ENCODE measurements around the gene PPBP. TPM values are rescaled to one million over a fixed set of nuclear protein-coding genes. Genes with fewer than 3 reads are reported as not detected.

The PPBP gene
- total RNA-seq, 1 donor from 2014 or later, result 3.4 TPM

DNA sequence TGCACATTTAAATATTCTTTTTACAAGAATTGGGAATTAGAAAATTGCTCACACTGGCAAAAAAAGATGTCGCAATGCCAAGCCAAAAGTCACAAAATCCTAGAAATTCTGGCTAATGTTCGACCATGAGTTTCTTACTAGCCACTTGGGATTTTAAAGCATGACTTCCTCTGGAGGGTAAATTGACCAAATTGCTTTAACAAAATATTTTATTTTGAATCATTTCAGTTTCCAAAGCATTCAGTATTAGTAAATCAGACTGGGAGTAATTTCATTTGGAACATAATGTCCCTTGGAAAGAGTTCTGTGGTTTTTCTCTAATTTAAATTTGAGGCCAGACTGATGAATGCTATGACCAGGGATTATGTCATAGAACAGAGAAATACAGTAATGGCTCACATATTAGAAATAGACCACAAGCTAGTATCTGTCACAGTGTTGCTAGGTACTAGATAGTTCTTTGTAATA, 18.1 kb upstream of the PPBP start:
- Histone ChIP-seq H3K27ac (no peak overlapping the region), H3K9me3 (no peaks in the 10 kb centered on the region), H3K36me3 (no peaks in the 10 kb centered on the region), H3K27me3 (no peaks in the 10 kb centered on the region), H3K4me1 (no peaks in the 10 kb centered on the region), H3K4me3 (no peak overlapping the region)
- DNase-seq (no peak), ATAC-seq (peak; percentile 50)
- intact Hi-C loops (cut with DNase I), result no loop called here
- TF ChIP-seq, protein P1, sequence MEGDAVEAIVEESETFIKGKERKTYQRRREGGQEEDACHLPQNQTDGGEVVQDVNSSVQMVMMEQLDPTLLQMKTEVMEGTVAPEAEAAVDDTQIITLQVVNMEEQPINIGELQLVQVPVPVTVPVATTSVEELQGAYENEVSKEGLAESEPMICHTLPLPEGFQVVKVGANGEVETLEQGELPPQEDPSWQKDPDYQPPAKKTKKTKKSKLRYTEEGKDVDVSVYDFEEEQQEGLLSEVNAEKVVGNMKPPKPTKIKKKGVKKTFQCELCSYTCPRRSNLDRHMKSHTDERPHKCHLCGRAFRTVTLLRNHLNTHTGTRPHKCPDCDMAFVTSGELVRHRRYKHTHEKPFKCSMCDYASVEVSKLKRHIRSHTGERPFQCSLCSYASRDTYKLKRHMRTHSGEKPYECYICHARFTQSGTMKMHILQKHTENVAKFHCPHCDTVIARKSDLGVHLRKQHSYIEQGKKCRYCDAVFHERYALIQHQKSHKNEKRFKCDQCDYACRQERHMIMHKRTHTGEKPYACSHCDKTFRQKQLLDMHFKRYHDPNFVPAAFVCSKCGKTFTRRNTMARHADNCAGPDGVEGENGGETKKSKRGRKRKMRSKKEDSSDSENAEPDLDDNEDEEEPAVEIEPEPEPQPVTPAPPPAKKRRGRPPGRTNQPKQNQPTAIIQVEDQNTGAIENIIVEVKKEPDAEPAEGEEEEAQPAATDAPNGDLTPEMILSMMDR (IDR thresholded peaks at IDR 0.05), result no peak

DNA sequence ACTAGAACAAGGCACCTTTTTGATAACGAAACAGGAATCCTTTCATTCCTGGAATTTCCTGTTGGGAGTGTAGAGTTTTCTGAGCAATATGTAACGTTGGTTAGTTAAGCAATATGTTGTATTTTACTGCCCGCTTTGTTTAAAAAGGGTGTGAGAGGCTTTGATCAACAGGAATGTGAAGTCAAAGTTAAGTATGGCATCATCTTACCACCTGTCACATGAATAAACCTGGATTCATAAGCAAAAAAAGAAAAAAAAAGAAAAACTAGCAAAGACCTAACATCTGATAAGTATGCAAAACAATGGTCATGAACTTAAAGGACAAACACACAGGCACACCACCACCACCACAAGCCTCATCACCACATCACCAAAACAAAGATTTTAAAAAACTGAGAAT, 17.5 kb upstream of the PPBP start:
- no peak for DNase-seq
- no peaks in the 10 kb centered on the region for H3K36me3 ChIP-seq
- H3K27me3 ChIP-seq, result no peaks in the 10 kb centered on the region
- H3K9me3 ChIP-seq, result no peaks in the 10 kb centered on the region
- H3K4me3 ChIP-seq, result no peak overlapping the region
- peak; percentile 34 for ATAC-seq
- TF ChIP-seq, protein P1 (IDR thresholded peaks at IDR 0.05), result no peak
- no peak overlapping the region for H3K27ac ChIP-seq
- no peaks in the 10 kb centered on the region for H3K4me1 ChIP-seq
- intact Hi-C loops (cut with DNase I), result no loop called here

DNA sequence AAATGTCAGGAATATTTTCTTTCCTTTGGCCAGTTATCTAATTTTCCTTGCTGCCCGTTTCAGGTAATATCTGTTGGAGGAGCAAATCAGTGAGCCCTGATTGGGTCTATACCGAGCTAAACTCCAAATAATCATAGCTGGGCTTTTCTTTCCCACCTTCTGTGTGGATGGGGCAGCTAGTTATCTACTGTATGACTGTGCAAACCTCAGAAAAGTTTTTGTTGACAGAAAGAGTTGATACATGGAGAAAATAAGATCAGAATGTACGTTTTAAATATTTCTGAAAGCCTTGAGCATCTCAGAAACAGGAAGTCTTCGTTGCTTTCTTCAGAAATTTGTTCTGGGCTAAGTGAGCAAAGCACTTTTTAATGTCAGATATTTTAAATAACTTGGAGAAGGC, 16.7 kb upstream of the PPBP start:
- no peaks in the 10 kb centered on the region for H3K9me3 ChIP-seq
- intact Hi-C loops (cut with DNase I), result no loop called here
- no peak for ATAC-seq
- TF ChIP-seq, protein P1 (IDR thresholded peaks at IDR 0.05), result no peak
- no peak overlapping the region for H3K4me3 ChIP-seq
- H3K36me3 ChIP-seq, result no peaks in the 10 kb centered on the region
- peaks cover under 1% of the 10 kb centered on the region for H3K27me3 ChIP-seq
- H3K27ac ChIP-seq, result no peak overlapping the region
- no peak for DNase-seq
- no peaks in the 10 kb centered on the region for H3K4me1 ChIP-seq

DNA sequence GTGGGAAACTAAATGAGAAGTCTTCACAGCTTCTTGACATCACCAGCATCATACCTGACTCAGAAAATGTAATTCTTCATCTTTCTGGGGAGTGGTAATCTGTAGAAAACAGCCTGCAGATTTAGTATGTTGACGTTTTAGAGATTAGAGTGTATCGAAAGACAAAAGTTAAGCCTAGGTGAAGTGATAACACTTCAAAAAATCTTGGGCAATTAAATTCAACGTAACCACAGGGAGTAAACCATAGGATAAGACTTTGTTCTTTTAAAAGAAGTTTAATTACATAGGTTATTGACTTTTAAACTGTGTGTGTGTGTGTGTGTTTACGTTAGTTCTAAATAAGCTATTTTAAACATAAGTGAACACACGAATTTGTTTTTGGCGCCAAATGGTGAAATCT, 12.3 kb upstream of the PPBP start:
- H3K9me3 ChIP-seq, result no peaks in the 10 kb centered on the region
- intact Hi-C loops (cut with DNase I), result no loop called here
- H3K36me3 ChIP-seq, result no peaks in the 10 kb centered on the region
- no peak overlapping the region for H3K27ac ChIP-seq
- H3K4me3 ChIP-seq, result no peak overlapping the region
- H3K27me3 ChIP-seq, result peaks cover 25% of the 10 kb centered on the region
- DNase-seq (no peak), ATAC-seq (no peak)
- TF ChIP-seq, protein P1 (IDR thresholded peaks at IDR 0.05), result no peak
- H3K4me1 ChIP-seq, result peaks cover 5% of the 10 kb centered on the region

DNA sequence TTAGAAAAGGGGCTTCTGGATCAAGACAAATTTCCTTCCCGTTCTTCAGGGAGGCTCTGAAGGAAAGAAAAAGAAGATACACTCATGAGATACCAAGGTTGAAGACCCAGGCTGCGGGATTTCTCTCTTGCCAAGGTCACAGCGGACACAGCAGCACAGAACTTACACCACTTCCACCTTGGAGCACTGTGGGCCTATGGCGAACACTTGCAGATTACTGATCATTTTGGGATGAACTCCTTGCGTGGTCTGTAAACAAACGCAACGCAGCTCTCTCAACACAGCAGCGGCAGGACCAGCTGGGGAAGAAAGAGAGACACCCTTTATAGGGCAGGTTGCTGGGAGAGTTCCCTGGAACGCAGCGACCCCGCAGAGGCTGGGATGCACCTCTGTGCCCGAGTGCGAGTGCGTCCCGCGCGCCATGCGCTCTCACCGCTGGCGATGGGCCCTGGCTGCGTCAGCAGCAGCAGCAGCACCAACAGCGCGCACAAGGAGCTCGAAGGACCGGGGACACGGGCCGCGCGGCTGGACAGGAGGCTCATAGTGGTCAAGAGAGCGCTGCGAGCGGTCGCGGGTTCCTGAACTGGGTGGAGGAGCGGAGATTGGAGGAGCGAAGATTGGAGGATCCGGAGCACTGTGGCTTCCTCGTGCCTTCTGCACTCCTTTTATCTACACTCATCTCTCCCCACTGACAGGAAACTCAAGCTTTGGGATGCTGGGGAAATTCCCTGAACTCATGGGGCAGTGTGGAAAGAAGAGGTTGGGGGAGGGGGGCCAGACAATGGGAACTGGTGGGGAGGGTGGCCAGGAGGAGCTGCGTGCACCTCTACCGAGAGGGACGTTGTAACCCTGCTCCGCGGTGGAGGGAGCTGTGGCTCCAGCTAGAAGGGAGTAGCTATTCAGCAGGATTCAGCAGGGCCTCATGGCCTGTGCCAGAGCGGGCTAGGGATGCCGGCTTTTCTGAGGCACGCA, 10.3 kb upstream of the PPBP start, which contains the start of gene CXCL5:
TSS of gene CXCL5 (minus strand) at position 638 of the 972 bp plus-strand sequence. CDS start at position 542, 96 bp downstream.
- ATAC-seq, result peak; percentile 96
- no peaks in the 10 kb centered on the region for H3K9me3 ChIP-seq
- DNase-seq, result peak; percentile 78
- no peaks in the 10 kb centered on the region for H3K36me3 ChIP-seq
- peaks cover 5% of the 10 kb centered on the region for H3K4me1 ChIP-seq
- no peak within 1 kb of the TSS for H3K27ac ChIP-seq
- H3K4me3 ChIP-seq, result peak within 1 kb of the TSS; percentile 38
- H3K27me3 ChIP-seq, result peaks cover 32% of the 10 kb centered on the region
- intact Hi-C loops (cut with DNase I), result no loop called here
- TF ChIP-seq, protein P1 (IDR thresholded peaks at IDR 0.05), result no peak

All from upper lobe of right lung (tissue), 1 donor.